PC-3 (cell line): ENCODE measurements around the gene LYRM9.

Source experiments
- CTCF ChIP-seq: fragments of 300-600 bp; sonication (generic); conservative IDR thresholded peaks from 2 replicates; pipeline ENCODE4 v1.5.1; 2017; ENCODE audit warnings: antibody characterized with exemption, low read depth, mild to moderate bottlenecking, low read length
- EZH2 ChIP-seq: fragments of 300-600 bp; sonication (generic); IDR thresholded peaks from one replicate; pipeline ENCODE4 v1.6.1; 2017; ENCODE audit warnings: antibody characterized with exemption, mild to moderate bottlenecking, low read length; ENCODE audit not compliant: unreplicated experiment

GRCh38 chr17:27862004-27862403, 31.2 kb downstream of the LYRM9 start:
- TF ChIP-seq CTCF = no peak
- no peak for TF ChIP-seq EZH2
